NT2/D1 (cell line): ENCODE data around the gene TSC2.
A peak's percentile ranks its signal among the peaks of the same experiment; 100 is the strongest.

ENCODE experiments used
- DNase-seq: peaks from one replicate; pipeline ENCODE4 v3.0.0-alpha.2; 2011; ENCODE audit warnings: low read depth, low spot score
- H3K27me3 ChIP-seq: 2 replicates; pipeline ENCODE4 v1.6.0; 2011; ENCODE audit warnings: mild to moderate bottlenecking; ENCODE audit not compliant: insufficient read length, insufficient read depth
- H3K36me3 ChIP-seq: 2 replicates; pipeline ENCODE4 v1.6.1; 2011; ENCODE audit warnings: mild to moderate bottlenecking, low read length, mixed read lengths; ENCODE audit not compliant: insufficient read depth, insufficient read length
- H3K4me1 ChIP-seq: 2 replicates; pipeline ENCODE4 v1.5.1; 2011; ENCODE audit not compliant: insufficient read depth, insufficient read length
- H3K4me3 ChIP-seq: 2 replicates; pipeline ENCODE4 v1.5.1; 2011; ENCODE audit warnings: low read depth; ENCODE audit not compliant: insufficient read length
- H3K9ac ChIP-seq: 2 replicates; pipeline ENCODE4 v1.6.0; 2011; ENCODE audit warnings: low read depth; ENCODE audit not compliant: insufficient read length
- H3K9me3 ChIP-seq: 2 replicates; pipeline ENCODE4 v1.5.1; 2011; ENCODE audit warnings: mild to moderate bottlenecking, low read length; ENCODE audit not compliant: insufficient read depth
- SUZ12 ChIP-seq: IDR thresholded peaks from 2 replicates; pipeline ENCODE4 v1.6.1; 2011; ENCODE audit not compliant: insufficient read length, insufficient read depth; ENCODE audit errors: extremely low read depth
- YY1 ChIP-seq: IDR thresholded peaks from 2 replicates; pipeline ENCODE4 v1.6.1; 2011; ENCODE audit not compliant: insufficient read length, insufficient read depth
- ZNF274 ChIP-seq: IDR thresholded peaks from 2 replicates; pipeline ENCODE4 v1.6.1; 2011; ENCODE audit warnings: mild to moderate bottlenecking, low read depth, low read length

TSC2 gene

DNA sequence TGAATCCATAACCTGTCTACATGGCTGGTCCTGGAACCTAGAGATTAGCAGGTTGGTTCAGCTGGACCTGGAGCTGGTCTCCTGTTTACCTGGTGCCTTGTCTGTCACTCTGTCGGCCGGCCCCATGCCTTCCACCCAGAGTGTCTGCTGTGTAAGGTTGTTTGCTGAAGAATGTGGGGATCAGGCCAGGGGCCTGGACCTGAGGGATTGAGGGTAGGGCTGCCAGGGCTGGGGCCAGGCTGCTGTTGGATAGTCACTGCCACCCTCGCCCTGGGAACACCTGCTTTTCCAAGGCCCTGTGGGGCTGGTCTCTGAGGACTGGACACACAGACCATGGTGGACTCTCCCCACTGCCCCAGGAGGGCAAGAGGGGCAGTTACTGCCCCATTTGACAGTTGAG lies 19.6 kb upstream of the TSC2 start:
- no peak for DNase-seq
- Histone ChIP-seq H3K4me3 (peak overlapping the region; percentile 61), H3K4me1 (peaks cover 42% of the 10 kb centered on the region), H3K27me3 (peaks cover 24% of the 10 kb centered on the region), H3K36me3 (peaks cover 15% of the 10 kb centered on the region), H3K9ac (peak overlapping the region; percentile 66), H3K9me3 (no peaks in the 10 kb centered on the region)
- no peak for TF ChIP-seq ZNF274
- TF ChIP-seq SUZ12, result no peak
- TF ChIP-seq YY1, result no peak

- TF ChIP-seq YY1 (no peak), SUZ12 (no peak), ZNF274 (no peak)
- H3K9me3 ChIP-seq, result no peaks in the 10 kb centered on the region
- no peak for DNase-seq
- peaks cover 24% of the 10 kb centered on the region for H3K27me3 ChIP-seq
- H3K4me3 ChIP-seq, result no peak overlapping the region
- peaks cover 48% of the 10 kb centered on the region for H3K4me1 ChIP-seq
- H3K36me3 ChIP-seq, result peaks cover 15% of the 10 kb centered on the region
- no peak overlapping the region for H3K9ac ChIP-seq
These were observed 19.1 kb upstream of the TSC2 start for GRCh38 chr16:2028620-2029220.

DNA sequence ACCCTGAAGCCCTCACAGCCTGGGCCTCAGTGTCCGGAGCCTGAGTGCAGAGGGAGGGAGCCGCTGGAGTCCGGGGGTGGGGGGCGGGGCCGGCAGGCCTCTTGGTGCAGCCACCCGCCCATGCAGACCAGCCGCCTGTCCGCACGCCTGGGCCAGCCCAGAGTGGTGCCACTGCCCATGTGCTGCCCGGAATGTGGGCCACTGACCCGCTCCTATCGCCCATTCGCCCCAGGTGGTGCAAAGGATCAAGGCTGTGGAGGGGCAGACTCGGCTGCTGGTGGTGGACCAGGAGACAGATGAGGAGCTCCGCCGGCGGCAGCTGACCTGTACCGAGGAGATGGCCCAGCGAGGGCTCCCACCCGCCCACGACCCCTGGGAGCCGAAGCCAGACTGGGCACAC lies 18.4 kb upstream of the TSC2 start:
- Histone ChIP-seq H3K9me3 (no peaks in the 10 kb centered on the region), H3K4me1 (peaks cover 52% of the 10 kb centered on the region), H3K9ac (no peak overlapping the region), H3K27me3 (peaks cover 24% of the 10 kb centered on the region), H3K36me3 (peaks cover 15% of the 10 kb centered on the region), H3K4me3 (no peak overlapping the region)
- no peak for DNase-seq
- TF ChIP-seq SUZ12, result no peak
- no peak for TF ChIP-seq YY1
- no peak for TF ChIP-seq ZNF274

- H3K4me1 ChIP-seq, result peaks cover 55% of the 10 kb centered on the region
- H3K9ac ChIP-seq, result no peak overlapping the region
- peaks cover 15% of the 10 kb centered on the region for H3K36me3 ChIP-seq
- DNase-seq, result no peak
- peaks cover 21% of the 10 kb centered on the region for H3K27me3 ChIP-seq
- TF ChIP-seq YY1 (no peak), ZNF274 (no peak), SUZ12 (no peak)
- no peak overlapping the region for H3K4me3 ChIP-seq
- H3K9me3 ChIP-seq, result no peaks in the 10 kb centered on the region
These were observed 17.7 kb upstream of the TSC2 start for GRCh38 chr16:2030036-2030435.

DNA sequence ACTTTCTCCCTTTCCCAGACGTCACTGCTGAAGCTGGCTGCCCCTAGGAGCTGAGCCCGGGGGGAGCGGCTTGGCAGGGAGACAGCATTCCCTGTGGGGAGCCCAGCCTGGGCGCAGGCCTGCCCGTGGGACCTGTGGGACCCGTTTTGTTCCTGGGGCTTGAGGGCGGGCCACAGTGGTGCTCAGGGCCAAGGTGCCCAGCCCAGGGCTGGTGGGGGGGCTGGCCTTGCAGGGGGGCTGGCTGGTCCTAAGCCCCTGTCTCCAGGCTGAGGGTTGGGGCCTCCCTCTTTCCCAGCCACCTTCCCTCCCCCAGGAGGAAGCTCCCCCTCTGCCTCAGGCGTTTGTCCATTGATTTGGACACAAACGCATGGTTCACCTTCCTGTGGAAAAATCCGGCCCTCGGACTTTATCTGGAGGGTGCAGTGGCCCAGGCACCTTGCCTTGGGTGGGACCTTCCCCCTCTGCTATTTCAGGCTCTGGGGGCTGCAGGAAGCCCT lies 16.7 kb upstream of the TSC2 start:
- H3K27me3 ChIP-seq, result peaks cover 12% of the 10 kb centered on the region
- no peaks in the 10 kb centered on the region for H3K9me3 ChIP-seq
- H3K36me3 ChIP-seq, result peaks cover 16% of the 10 kb centered on the region
- peaks cover 57% of the 10 kb centered on the region for H3K4me1 ChIP-seq
- DNase-seq, result no peak
- H3K9ac ChIP-seq, result peak overlapping the region; percentile 50
- no peak for TF ChIP-seq YY1
- no peak for TF ChIP-seq SUZ12
- no peak for TF ChIP-seq ZNF274
- H3K4me3 ChIP-seq, result no peak overlapping the region

- no peak overlapping the region for H3K4me3 ChIP-seq
- peaks cover 29% of the 10 kb centered on the region for H3K36me3 ChIP-seq
- peaks cover 58% of the 10 kb centered on the region for H3K4me1 ChIP-seq
- no peaks in the 10 kb centered on the region for H3K9me3 ChIP-seq
- peaks cover 4% of the 10 kb centered on the region for H3K27me3 ChIP-seq
- no peak for TF ChIP-seq YY1
- no peak for TF ChIP-seq ZNF274
- no peak for TF ChIP-seq SUZ12
- no peak overlapping the region for H3K9ac ChIP-seq
- DNase-seq, result no peak
These were observed 15.3 kb upstream of the TSC2 start for GRCh38 chr16:2032285-2033056.
